GM03348 (cell line): ENCODE measurements around the gene NRROS.

Experiments
- DNase-seq: peaks from one replicate; pipeline ENCODE4 v3.0.0; 2012; ENCODE audit warnings: low spot score

Gene NRROS

DNA sequence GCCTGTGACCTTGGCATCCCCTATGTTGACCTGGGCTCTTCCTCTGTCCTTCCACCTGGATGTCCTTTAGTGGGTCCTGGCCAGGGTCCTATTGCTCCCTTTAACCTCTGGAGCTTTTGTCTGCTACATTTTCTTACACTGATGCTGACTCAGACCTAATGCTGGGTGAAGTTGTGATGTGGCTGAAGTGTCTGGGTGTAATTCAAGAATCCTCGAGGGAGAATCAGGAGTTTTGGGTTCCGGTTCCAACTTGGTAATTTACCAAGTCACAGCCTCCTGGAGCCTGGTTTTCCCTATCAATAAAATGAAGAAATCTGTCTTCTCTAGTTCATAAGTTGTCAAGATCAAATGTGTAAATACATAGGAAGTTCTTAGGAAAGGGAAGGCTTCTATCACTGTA, 46.9 kb downstream of the NRROS start:
- peak; percentile 22 for DNase-seq

DNA sequence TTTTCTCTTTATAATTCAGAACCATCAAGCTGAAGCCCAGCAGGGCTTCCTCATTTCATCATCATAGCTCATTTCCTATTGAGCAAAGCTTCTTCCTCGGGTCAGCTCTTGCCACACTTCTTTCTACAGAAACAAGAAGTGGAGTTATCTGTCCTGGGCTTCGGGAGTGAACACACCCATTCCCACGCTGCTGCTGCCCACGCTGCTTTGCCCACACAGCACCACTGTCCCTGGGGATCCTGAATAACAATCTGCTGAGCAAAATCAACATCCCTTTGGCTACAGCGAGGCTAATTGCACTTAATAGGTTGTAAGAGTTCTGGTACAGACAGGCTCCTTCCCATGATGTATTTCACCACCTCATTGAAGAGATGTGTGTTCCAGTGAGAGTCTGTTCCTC, 48.9 kb downstream of the NRROS start:
- DNase-seq = peak; percentile 85

DNA sequence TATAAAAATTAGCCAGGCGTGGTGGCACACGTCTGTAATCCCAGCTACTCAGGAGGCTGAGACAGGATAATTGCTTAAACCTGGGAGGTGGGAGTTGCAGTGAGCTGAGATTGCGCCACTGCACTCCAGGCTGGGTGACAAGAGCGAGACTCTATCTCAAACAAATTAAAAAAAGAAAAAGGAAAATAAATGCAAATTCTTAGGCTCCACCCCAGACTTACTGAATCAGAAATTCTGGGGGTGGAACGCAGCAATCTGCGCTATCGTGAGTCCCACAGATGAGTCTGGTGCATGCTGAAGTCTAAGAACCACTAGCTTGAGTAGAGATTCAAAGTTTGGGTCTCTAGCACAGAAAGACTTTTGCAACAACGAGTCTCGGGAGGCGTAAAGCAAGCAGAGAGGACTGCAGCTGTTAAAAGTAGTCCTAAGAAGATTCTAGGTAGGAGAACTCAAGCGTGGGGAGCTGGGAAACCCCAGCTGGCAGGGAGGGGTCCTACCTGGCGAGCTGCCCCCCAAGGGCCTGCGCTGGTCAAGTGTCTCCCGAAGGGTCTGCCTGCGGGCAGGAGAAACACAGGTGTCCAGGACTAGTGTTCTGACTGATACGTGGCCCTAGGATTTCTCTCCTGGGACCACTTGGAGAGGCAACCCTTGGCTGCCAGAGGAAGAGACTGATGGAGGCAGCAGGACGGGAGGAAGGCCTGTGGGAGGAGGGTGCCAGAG, 50.6 kb downstream of the NRROS start:
- DNase-seq = no peak

DNA sequence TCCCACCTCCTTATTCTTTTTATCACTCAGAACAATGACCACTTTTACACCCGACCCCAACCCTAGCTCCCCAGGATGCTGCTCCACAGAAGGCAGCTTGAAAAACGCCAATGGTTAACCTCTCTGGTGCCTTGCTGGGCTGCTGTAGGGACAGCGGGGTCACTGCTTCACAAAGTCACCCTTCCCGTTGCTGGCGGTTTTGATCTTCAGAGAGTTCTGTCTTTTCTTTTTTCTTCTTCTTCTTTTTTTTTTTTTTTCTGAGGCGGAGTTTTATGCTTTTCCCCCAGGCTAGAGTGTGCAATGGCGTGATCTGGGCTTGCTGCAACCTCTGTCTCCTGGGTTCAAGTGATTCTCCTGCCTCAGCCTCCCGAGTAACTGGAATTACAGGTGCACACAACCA, 51.9 kb downstream of the NRROS start:
- no peak for DNase-seq

DNA sequence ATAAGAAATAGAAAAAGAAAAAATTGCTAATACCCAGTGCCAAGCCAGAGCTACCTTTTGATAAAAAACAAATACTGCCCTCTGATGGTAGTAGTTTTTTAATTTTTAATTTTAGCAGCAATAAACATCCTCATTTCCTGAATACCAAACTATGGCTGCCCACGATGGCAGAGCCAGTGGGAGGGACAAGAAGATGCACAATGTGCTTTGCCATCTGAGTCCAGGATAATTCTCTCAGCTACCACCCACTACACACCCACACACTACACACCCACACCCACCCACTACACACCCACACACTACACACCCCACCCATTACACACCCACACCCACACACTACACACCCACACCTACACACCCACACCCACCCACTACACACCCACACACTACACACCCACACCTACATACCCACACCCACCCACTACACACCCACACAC, 54.7 kb downstream of the NRROS start:
- DNase-seq = peak; percentile 51

DNA sequence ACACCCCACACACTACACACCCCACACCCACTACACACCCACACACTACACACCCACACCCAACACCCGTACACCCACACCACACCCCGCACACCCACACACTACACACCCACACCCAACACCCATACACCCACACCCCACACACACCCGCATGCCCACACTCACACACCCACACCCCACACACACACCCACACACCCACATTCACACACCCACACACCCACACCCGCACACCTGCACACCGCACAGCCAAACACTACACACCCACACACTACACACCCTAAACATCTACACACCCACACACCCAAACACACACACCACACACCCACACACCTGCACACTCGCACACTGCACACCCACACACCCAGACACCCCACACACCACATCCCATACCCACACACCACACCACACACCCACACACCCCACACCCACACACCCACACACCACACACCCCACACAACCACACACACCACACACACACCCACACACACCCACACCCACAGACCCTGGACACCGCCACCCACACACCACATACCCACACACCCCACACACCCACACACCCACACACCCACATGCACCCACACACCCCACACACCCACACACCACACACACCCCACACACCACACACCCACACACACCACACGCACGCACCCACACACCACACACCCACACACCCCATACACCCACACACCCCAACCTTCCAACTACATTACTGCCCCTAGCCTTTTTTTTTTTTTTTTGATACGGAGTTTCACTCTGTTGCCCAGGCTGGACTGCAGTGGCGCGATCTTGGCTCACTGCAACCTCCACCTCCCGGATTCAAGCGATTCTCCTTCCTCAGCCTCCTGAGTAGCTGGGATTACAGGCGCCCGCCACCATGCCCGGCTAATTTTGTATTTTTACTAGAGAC, 55.7 kb downstream of the NRROS start:
- no peak for DNase-seq

DNA sequence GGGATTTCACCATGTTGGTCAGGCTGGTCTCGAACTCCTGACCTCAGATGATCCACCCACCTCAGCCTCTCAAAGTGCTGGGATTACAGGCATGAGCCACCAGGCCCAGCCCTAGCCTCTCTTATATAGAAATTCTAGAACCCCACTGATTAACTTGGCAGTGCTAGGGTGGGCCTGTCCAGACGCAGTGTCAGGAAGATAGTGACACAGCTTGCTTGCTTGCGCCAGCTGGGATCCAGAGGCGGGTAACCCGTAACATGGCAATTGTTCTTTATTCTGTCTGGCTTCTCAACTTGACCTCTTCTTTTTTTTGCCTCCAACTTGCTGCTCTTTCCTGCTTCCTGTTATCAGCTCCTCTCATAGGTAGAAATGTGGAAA, 56.3 kb downstream of the NRROS start:
- DNase-seq = no peak

DNA sequence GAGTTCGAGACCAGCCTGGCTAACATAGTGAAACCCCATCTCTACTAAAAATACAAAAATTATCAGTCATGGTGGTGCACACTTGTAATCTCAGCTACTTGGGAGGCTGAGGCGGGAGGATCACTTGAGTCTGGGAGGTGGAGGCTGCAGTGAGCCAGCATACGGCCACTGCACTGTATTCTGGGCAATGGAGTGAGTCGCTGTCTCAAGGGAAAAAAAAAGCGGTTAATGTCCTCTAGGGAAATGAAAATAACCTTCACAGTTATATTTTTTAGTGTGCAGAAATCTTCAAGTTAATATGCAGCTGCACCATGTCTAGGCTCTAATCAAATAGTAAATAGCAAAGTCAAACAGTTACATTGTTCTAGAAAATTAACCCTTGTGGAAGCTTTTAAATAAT, 57.8 kb downstream of the NRROS start:
- DNase-seq = no peak

DNA sequence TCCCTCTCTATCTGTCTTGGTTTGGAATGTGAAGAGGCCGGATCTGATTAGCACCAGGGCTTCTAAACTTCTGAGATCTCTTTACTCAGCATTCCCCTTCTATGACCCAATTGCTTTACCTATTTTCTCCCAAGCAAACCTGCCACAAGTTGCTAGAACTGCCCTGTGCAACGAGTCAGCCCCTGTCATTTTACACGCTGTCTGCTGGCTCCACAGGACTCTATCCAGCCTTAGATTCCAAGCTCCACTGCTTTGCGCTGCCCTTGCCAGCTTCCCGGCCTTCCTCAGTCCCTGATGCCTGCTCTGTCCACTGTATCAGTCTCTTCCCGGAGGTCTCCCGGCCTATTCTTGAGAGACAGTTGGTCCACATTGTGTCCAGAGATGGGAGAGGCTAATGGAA, 60.3 kb downstream of the NRROS start:
- DNase-seq = no peak

DNA sequence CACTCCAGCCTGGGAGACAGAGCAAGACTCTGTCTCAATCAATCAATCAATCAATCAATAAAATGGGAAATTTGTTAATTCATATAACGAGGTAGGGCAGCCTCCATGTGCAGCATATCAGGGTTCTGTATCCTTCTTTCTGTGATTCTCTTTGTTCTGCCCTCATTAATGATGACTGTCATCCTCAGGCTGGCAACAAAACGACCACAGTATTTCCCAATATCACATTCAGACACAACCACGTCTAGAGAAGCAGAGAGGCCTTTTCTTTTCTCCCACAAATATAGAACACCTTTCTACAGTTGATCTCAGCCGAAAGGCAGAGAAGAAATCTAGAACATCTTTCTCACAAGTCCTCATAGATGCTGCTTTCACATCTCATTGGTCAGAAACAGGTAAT, 61.3 kb downstream of the NRROS start:
- DNase-seq = no peak

DNA sequence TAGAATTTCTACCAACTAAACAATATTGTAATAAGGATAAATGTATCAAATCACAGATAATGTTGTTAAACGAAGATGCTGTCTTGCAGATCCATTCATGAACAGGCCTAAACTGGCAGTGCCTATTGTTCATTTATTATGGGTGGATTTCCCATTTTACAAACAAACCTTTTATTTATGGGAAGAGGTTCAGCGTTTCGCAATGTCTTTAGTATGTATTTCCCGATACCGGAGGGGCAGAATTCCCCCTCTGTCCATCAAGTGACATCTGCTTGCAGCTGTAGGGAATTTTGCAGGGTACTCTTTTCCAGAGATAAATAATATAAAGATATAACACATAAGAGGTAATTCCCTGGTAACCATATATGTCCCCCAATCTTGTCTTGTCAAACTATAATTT, 66.8 kb downstream of the NRROS start:
- no peak for DNase-seq

DNA sequence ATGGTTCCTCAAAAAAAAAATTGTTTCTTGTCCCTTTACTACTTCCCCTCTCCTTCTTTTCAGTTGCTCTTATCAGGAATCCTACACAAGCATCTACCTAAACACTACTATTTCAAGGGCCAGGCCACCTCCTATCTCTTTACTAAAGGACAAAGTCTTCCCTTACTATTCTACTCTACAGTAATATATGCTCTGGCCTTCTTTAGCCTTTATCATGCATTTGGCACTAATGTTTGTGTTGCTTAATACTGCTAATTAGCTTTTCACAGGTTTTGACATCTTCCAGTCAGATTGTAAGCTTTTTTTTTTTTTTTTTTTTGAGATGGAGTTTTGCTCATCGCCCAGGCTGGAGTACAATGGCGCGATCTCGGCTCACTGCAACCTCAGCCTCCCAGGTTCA, 67.2 kb downstream of the NRROS start:
- no peak for DNase-seq

DNA sequence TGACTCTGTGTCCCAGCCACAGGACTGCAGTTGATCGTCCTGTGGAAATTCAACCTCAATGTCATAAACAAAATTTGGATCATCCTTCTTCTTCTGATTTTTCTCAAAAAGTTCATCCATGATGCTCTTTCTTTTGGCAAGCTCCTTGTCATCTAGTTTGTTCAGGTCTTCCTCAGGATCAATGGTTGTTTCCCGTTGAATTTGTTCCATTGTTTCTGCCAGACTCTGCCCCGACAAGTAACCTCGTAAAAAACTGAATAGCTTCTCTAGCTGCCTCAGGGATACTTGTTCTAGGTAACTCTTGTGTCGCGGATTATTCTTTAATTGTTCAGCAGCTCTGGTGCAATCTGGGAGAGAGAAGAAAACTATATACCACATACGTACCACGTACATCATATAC, 68.1 kb downstream of the NRROS start:
- no peak for DNase-seq

DNA sequence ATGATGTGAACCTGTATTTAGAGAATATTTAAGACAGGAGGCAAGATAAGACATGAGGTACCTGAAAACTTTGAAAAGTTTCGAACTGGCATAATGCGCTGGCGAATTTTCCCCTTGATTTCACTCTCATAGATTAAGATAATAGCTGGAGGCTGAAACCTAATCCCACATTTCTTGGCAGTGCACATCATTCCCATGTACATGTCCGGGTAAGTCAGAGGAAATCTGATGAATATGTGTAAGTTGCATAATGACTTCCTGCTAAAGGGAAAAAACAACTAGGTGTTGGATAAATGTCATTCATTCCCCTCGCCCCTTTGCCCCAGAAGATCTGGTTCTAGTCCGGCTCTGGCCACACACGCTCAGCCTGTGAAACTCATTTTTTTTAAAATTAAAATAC, 69.0 kb downstream of the NRROS start:
- DNase-seq = no peak
